KG1 (cell line): ENCODE data around the gene OR2B3.
"Not testable (repeated sequence)": the region's sequence is repeated elsewhere in the genome, so short reads cannot be mapped to it uniquely, and the experiment has no call there.

Source experiments
- DNase-seq: peaks from one replicate; lab custom pipeline; 2025; lab: John Stamatoyannopoulos, UW

OR2B3 gene, protein sequence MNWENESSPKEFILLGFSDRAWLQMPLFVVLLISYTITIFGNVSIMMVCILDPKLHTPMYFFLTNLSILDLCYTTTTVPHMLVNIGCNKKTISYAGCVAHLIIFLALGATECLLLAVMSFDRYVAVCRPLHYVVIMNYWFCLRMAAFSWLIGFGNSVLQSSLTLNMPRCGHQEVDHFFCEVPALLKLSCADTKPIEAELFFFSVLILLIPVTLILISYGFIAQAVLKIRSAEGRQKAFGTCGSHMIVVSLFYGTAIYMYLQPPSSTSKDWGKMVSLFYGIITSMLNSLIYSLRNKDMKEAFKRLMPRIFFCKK

DNA sequence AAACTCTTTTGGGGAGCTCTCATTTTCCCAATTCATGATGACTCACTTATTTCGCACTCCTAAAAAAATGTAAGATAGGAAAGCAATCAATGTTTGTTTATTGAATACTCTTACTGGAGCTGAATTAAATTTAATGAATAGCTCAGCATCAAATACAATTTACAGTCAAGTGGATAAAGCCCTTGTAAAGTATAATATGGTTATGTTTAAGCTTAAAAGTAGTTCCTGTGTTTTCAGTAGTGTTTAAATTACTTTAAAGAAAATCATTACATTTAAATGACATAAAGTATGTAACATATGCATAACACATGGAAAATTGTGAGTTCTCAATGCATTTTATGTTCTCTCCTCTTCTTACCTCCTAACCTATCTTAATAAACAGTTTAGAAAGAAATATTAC, at the start of gene OR2B3:
Gene OR2B3 (minus strand): TSS at position 101 of the 400 bp plus-strand sequence. CDS start 65 bp downstream, at position 36.
- no peak for DNase-seq

DNA sequence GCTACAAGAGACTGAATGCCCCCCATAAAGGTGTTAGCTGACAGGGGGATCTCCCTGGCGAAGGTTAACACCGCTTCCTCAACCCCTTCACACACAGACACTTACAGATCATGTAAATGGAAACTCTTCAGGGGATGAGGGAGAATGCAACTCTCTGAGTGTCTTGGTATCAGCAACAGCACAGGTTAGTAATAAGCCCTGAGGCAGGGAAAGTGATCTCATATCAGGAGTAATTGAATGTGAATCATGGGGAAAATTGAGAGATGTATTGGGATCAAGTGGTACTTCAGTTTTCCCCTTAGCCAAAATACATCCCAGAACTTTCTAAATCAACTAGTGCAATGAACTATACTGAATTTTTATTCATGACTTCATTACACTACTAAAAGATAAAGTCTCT, 44.6 kb upstream of the OR2B3 start:
- no peak for DNase-seq

DNA sequence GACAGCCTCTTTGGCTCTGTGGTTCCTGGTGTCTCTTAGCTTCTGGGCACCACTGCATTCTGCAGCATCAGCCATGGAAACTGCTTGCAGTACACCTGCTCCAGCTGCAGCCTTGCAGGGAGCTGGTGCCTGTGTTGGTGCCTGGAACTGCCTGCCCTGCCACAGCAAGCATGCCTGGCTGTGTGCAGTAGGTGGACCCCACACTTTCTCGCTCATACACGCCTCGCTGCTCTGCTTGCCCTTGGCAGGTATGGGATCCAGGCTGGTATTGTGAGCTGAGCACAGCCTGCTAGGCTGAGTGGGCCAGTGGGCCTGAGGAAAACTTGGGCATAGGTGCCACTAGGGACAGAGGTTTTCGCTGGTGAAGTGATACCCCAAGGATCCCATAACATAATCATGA, 43.5 kb upstream of the OR2B3 start:
- DNase-seq: no peak

DNA sequence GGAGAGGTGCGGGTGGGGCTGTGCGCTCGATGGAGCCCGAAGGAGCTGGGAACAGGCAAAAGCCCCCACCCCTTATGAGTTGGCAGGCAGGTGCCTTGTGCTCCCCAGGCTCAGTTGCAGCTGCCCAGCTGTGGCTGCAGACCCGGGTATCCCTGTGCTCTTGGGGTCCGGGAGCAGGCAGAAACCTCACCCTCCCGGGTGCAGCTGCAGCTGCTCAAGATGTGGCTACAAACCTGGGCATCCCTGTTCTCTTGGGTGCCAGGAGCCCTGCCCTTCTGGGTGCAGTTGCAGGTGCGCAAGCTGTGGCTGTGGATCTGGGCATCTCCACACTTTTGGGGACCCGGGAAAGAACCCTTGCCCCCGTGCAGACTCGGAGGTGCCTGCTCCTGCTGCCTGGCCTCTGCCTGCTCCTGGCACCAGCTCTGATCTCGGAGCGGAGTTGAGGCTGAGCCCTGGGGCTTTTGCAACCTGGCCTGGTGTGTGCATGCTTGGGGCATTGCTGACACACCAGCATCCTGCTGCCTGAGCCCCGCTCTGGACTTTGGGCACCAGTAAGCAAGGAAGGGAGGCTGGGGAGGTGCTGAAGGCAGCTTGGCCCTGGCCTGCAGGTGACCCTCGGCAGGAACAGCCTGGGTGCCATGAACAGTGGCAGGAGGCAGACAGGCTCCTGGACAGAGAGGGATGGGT, 42.4 kb upstream of the OR2B3 start:
- DNase-seq: no peak

DNA sequence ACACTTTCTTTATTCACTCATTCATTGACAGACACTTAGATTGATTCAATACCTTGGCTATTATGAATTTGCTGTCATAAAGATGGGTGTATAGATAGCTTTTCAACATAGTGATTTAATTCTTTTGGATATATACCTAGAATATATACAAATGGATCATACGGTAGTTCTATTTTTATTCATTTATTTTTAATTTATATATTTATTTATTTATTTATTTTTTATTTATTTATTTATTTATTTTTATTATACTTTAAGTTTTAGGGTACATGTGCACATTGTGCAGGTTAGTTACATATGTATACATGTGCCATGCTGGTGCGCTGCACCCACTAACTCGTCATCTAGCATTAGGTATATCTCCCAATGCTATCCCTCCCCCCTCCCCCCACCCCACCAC, 27.9 kb upstream of the OR2B3 start:
- not testable (repeated sequence) for DNase-seq

DNA sequence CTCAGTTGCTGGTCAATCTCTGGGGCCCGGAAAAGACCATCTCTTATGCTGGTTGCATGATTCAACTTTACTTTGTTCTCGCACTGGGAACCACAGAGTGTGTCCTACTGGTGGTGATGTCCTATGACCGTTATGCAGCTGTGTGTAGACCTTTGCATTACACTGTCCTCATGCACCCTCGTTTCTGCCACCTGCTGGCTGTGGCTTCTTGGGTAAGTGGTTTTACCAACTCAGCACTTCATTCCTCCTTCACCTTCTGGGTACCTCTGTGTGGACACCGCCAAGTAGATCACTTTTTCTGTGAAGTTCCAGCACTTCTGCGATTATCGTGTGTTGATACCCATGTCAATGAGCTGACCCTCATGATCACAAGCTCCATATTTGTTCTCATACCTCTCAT, 25.0 kb upstream of the OR2B3 start:
- no peak for DNase-seq

DNA sequence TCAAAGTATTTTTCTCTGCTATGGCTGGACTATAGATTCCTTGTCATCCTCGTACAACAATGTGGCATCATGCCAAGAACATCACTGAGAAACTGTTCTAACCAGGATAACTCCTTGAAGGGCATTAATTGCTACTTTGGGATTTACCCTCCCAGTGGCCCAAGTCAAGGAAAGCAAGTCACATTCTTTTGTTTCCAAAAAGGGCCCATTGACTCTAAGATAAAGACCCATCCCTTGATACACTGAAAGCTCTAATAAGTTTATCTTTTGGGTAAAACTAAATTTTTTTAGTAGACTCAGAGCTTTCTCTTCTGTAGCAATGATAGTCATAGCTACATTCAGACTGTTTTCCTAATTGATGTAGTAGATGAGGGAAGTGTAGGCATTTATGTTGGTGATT, 20.6 kb upstream of the OR2B3 start, which contains the start of gene OR2J3:
Gene OR2J3 (plus strand): TSS at position 301 of the 400 bp plus-strand sequence. CDS start 3,833 bp downstream, outside the sequence.
- no peak for DNase-seq

DNA sequence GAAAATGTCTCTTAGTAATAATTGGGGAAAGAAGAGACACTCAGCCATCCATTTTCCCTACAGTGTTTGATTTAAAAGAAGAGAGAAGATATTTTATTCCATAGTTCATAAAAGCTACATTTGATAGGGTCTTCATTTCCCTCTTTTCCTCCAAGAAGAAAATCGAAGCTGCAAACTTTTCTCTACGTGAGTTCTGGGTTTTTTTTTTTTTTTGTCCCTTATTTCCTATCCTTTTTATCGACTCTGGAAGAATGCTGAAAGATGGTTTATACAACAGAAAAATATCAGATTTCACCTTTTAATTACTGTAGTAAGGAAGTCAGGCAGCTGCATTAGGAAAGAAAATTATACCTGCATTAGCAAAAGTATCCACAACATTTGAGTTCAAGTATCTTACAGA, 12.1 kb upstream of the OR2B3 start, which contains the start of gene OR2J1:
Gene OR2J1 (plus strand): TSS at position 301 of the 400 bp plus-strand sequence. CDS start 1,453 bp downstream, outside the sequence.
- DNase-seq: no peak

DNA sequence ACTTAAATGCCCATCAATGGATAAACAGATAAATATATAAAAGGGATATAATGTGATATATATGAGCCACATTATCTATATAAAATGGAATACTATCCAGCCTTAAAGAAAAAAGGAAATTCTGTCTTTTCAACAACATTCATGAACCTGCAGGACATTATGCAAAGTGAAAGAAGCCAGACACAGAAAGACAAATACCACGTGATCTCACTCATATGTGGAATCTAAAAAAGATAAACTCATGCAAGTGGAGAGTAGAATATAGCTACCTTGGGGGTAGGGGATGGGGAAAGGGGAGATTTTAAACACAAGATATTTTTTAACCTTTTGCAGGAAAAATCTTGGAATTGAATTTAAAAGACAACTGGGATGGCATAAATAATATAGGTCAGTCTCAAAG, 10.7 kb upstream of the OR2B3 start:
- no peak for DNase-seq

DNA sequence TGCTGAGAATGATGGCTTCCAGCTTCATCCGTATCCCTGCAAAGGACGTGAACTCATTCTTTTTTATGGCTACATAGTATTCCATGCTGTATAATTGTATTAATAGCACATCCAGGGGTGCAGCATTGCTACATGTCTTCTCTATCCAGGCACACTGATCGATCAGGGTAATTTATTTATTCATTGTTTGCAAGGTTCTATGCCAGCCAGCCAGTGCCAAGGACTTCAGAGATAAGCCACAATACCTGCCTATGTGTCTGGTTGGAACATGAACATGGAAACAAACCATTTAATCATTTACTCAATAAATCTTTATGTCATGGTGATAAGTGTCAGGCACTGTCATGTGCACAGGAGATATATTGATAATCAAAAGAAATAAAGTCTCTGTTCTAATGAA, 5.8 kb upstream of the OR2B3 start:
- DNase-seq: no peak

DNA sequence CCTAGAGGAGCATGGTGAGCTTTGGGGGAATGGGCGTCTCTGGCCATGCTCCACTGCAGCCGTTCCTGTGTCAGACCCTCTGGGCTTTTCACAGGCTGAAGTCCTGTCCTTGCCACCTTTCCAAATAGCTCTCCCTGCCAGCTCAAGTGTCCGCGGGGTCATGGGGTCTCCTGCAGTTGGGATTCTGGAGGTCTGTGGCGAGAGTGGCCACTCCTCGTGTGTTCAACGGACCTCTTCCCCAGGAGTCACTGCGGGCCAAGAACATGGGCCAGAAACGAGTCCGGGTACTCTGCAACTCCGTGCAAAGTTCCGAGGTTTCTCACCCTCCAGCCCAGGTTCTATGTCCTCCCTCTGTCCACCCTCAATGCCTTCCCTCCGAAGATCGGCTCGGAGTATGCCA, 4.7 kb downstream of the OR2B3 start:
- no peak for DNase-seq

DNA sequence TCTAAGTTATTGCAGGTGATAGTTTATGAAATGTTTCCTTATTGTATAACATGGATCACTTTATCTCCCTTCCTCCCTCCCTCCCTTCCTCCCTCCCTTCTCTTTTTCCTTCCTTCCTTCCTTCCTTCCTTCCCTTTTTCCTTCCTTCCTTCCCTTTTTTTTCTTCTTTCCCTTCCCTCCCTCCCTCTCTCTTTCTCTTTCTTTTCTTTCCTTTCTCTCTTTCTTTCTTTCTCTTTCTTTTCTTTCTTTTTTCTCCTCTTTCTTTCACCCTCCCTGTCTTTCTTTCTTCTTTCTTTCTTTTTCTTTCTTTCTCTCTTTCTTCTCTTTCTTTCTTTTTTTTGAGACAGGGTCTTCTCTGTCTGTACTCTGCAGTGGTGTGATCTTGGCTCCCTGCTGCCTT, 5.8 kb downstream of the OR2B3 start:
- DNase-seq: no peak

DNA sequence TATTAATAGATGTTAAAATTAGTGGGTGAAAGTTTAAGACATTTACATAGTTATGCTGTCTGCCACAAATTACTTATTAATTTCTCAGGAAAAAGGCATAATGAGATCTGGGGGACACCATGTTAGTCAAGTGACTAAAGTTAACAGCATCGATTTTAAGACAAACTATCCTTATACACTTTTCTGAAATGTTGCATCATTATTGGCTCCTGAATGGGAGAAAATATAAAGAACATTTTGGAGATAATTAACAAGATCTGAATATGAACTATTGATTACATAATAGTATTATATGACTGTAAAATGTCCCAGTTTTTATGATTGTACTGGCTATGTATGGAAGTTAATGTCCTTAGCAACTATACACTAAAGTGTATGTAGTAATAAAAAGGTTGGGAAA, 7.9 kb downstream of the OR2B3 start:
- DNase-seq: no peak

DNA sequence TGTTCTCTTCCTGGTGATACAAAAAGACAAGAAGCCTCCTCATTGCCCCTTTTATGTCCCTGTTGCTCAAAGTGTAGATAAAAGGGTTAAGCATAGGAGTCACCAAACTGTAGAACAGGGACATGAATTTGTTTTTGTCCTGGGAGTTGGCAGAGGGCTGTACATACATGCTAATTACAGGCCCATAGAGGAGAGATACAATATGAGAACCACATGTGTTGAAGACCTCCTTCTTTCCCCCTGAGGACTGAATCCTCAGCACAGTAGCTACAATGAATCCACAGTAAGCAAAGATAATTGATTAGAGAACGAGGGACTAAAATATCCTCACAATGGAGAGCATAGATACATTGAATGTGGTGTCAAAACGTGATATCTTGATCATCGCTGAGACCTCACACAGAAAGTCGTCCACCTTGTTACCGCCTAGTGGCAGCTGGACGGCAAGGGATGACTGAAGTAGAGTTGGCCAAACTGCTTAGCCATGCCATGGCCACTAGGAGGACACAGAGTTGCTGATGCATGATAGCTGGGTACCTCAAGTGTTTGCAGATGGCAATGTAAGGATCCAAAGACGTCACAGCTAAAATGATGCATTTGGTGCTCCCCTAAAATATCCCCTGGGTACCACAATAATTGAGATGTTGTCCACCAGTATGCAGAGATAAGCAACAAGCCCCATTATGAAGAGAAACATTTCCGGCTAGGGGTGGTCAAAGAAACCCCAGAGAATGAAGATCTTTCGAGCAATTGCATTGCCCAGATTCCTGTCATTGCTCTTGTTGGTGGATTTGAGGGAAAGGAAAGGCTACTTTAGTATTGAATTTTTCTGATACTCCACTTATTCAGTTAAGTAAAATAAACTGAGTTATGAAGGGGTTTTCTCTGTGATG, 15.0 kb downstream of the OR2B3 start:
- DNase-seq: no peak

DNA sequence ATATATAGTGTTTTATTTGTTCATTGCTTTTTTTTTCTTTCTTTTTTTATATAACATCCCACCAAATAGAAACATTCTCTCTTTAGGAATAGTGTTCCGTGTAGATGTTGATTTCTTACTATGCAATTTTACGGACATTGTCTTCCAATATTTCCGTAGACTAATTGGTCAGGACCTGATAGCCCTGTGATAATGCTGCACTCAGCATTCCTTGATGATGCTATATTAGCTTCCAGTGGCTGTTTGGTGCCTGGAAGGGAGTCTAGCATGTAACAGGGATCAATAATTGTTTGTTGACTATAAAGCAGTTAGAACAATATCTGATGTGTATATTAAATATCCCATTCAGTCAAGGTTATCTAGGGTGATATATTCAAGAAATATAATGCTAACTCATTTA, 35.4 kb downstream of the OR2B3 start:
- DNase-seq: no peak

DNA sequence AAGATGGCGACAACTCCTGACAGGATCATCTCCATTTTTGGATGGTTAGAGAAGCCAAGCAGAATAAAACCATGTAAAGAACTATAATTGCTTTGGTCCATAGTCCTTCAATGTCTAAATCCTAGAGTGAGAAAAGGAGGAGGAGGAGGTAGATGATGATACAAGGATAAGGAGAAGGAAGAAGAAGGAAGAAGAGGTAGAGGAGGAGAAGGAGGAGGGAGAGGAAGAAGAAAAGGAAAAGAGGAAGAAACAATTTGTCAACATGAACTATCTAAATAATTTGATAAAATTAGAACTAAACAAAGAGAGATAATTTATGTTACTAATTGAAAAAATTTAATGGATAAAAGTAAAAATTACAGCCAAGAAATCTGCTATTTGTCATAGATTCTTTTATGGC, 42.0 kb downstream of the OR2B3 start, which contains the start of gene OR2W1:
Gene OR2W1 (minus strand): TSS at position 101 of the 400 bp plus-strand sequence. CDS start 0 bp downstream, at position 101.
- no peak for DNase-seq
